Fibroblast of the aortic adventitia (primary cell): ENCODE results near the gene SMG7. TPM values are rescaled to one million over a fixed set of nuclear protein-coding genes. Genes with fewer than 3 reads are reported as not detected.
A peak's percentile ranks its signal among the peaks of the same experiment; 100 is the strongest.
"Not testable (repeated sequence)": the region's sequence is repeated elsewhere in the genome, so short reads cannot be mapped to it uniquely, and the experiment has no call there.

Experiments
- DNase-seq: peaks from one replicate; pipeline ENCODE4 v3.0.0-alpha.2; 2010; ENCODE audit warnings: low read depth
- H3K4me3 ChIP-seq: 2 replicates; pipeline ENCODE4 v1.5.1; 2011; ENCODE audit warnings: low read depth, mild to moderate bottlenecking, control low read depth, low read length, moderate library complexity
- CTCF ChIP-seq: IDR thresholded peaks from 2 replicates; pipeline ENCODE4 v1.5.1; 2011; ENCODE audit warnings: mild to moderate bottlenecking, low read length, control low read depth, inconsistent platforms; ENCODE audit not compliant: insufficient read depth
- total RNA-seq: library from RNA; depleted of rRNA; stranded (reverse); fragments of >200 nt; gene quantifications from 2 replicates; pipeline ENCODE4 v1.2.3, GENCODE V29; 2012; ENCODE audit warnings: low replicate concordance

The SMG7 gene
- total RNA-seq: 6.9 and 29.0 TPM in 2 replicates

GRCh38 chr1:183472488-183473216, at the start of gene SMG7:
Gene SMG7, plus strand, starts transcription at chr1:183472499. Its CDS starts 122 bp downstream, at chr1:183472621.
- H3K4me3 ChIP-seq: peak within 1 kb of the TSS; percentile 89
- DNase-seq: no peak
- TF ChIP-seq CTCF: no peak

GRCh38 chr1:183423541-183423940, 48.8 kb upstream of the SMG7 start:
- no peak for TF ChIP-seq CTCF
- no peak for DNase-seq
- H3K4me3 ChIP-seq: no peak overlapping the region

- no peak overlapping the region for H3K4me3 ChIP-seq
- DNase-seq: no peak
- no peak for TF ChIP-seq CTCF
Observed at GRCh38 chr1:183424691-183425090, 47.6 kb upstream of the SMG7 start.

GRCh38 chr1:183427591-183427990, 44.7 kb upstream of the SMG7 start:
- H3K4me3 ChIP-seq, DNase-seq: not testable (repeated sequence)

GRCh38 chr1:183431840-183432547, 40.3 kb upstream of the SMG7 start:
- DNase-seq: no peak
- TF ChIP-seq CTCF: no peak
- no peak overlapping the region for H3K4me3 ChIP-seq

- no peak for DNase-seq
- TF ChIP-seq CTCF: no peak
- H3K4me3 ChIP-seq: no peak overlapping the region
Observed at GRCh38 chr1:183432548-183432875, 39.8 kb upstream of the SMG7 start.

GRCh38 chr1:183433703-183434102, 38.6 kb upstream of the SMG7 start:
- no peak overlapping the region for H3K4me3 ChIP-seq
- no peak for TF ChIP-seq CTCF
- no peak for DNase-seq
